Endothelial cell of umbilical vein (primary cell): ENCODE results near the gene C2orf42. TPM values are rescaled to one million over a fixed set of nuclear protein-coding genes. Genes with fewer than 3 reads are reported as not detected.

Experiments
- BruUV-seq: library from RNA; stranded (reverse); fragments of 400-500 nt; replicated peaks from 2 replicates; lab custom pipeline; 2021; lab: Mats Ljungman, UMichigan
- CTCF ChIA-PET: fragments of 300-600, 350-600 bp; sonication (Branson Sonifier 250); formaldehyde crosslinking; loops from one replicate; lab custom pipeline; 2021; ENCODE audit warnings: antibody characterized with exemption, inconsistent platforms; lab: Charles Lee
- POLR2A ChIA-PET: fragments of 300-600, 350-600 bp; sonication (Branson Sonifier 250); formaldehyde crosslinking; loops from one replicate; lab custom pipeline; 2021; ENCODE audit warnings: antibody characterized with exemption, inconsistent platforms; lab: Charles Lee
- DNase-seq: peaks from one replicate; pipeline ENCODE4 v3.0.0-alpha.2; 2011; ENCODE audit warnings: low read depth, low spot score
- FAIRE-seq: peaks from 2 replicates; lab custom pipeline; 2011; peaks lifted over from hg19 to GRCh38; lab: Jason Lieb, UNC
- H2AFZ ChIP-seq: 2 replicates; pipeline ENCODE4 v1.6.0; 2012; ENCODE audit warnings: low read depth, low read length, control low read depth, inconsistent platforms
- H3K27ac ChIP-seq: 2 replicates; pipeline ENCODE4 v1.5.1; 2011; ENCODE audit warnings: low read depth, mild to moderate bottlenecking, control low read depth, low read length, moderate library complexity; ENCODE audit not compliant: insufficient read depth
- H3K27me3 ChIP-seq, 2 experiments: 2 replicates each; pipeline versions ENCODE4 v1.6.0 to v1.6.1; 2011; ENCODE audit warnings: low read length in 2 of 2, mixed read lengths in 1 of 2; ENCODE audit not compliant: control insufficient read depth in 2 of 2, insufficient read depth in 2 of 2
- H3K36me3 ChIP-seq, 2 experiments: 2 replicates in 1 of 2; 3 replicates in 1 of 2; pipeline ENCODE4 v1.5.1; 2011; ENCODE audit warnings: low read length in 2 of 2, mild to moderate bottlenecking in 1 of 2, moderate library complexity in 1 of 2; ENCODE audit not compliant: control insufficient read depth in 2 of 2, insufficient read depth in 2 of 2; ENCODE audit errors: extremely low read depth in 1 of 2
- H3K4me1 ChIP-seq: 3 replicates; pipeline ENCODE4 v1.5.1; 2011; ENCODE audit warnings: mild to moderate bottlenecking, low read length; ENCODE audit not compliant: control insufficient read depth, insufficient read depth; ENCODE audit errors: extremely low read depth
- H3K4me2 ChIP-seq: 2 replicates; pipeline ENCODE4 v1.6.1; 2011; ENCODE audit warnings: low read length, control low read depth, mixed read lengths; ENCODE audit not compliant: insufficient read depth
- H3K4me3 ChIP-seq, 3 experiments: fragments of 200-600 bp in 1 of 3; sonication (generic), shearing (Covaris generic) in 1 of 3; replicated peaks in 1 of 3; 2 replicates each; pipeline ENCODE4 v1.5.1; 2011 to 2016; ENCODE audit warnings: control low read depth in 3 of 3, low read length in 3 of 3, mild to moderate bottlenecking in 2 of 3, inconsistent platforms in 1 of 3, low read depth in 1 of 3, moderate library complexity in 1 of 3; ENCODE audit not compliant: insufficient read depth in 1 of 3
- H3K79me2 ChIP-seq: 2 replicates; pipeline ENCODE4 v1.6.0; 2012; ENCODE audit warnings: low read length, inconsistent platforms; ENCODE audit not compliant: control insufficient read depth, insufficient read depth
- H3K9ac ChIP-seq: replicated peaks from 2 replicates; pipeline ENCODE3; 2011; ENCODE audit warnings: low read length, control low read depth; ENCODE audit not compliant: insufficient read depth; ENCODE audit errors: extremely low read depth
- H3K9me1 ChIP-seq: replicated peaks from 3 replicates; pipeline ENCODE4 v1.6.0; 2011; ENCODE audit warnings: mild to moderate bottlenecking, low read length; ENCODE audit not compliant: control insufficient read depth, insufficient read depth; ENCODE audit errors: extremely low read depth
- H3K9me3 ChIP-seq: replicated peaks from 2 replicates; pipeline ENCODE4 v1.5.1; 2012; ENCODE audit warnings: low read length, inconsistent platforms; ENCODE audit not compliant: control insufficient read depth, insufficient read depth
- H4K20me1 ChIP-seq: replicated peaks from 2 replicates; pipeline ENCODE3; 2011; ENCODE audit warnings: mild to moderate bottlenecking, low read length; ENCODE audit not compliant: control insufficient read depth, insufficient read depth; ENCODE audit errors: extremely low read depth
- EZH2 ChIP-seq: IDR thresholded peaks from 2 replicates; pipeline ENCODE4 v1.6.1; 2012; ENCODE audit warnings: borderline replicate concordance, low read depth, mild to moderate bottlenecking, moderate library complexity, low read length, inconsistent platforms; ENCODE audit not compliant: severe bottlenecking
- FOS ChIP-seq: IDR thresholded peaks from 2 replicates; pipeline ENCODE4 v1.6.1; 2011; ENCODE audit warnings: mild to moderate bottlenecking, low read length, moderate library complexity, borderline replicate concordance; ENCODE audit not compliant: insufficient read depth
- JUN ChIP-seq: IDR thresholded peaks from 2 replicates; pipeline ENCODE4 v1.6.1; 2011; ENCODE audit warnings: borderline replicate concordance, low read depth; ENCODE audit not compliant: insufficient read length, insufficient read depth
- MYC ChIP-seq: IDR thresholded peaks from one replicate; pipeline ENCODE4 v1.6.1; 2011; ENCODE audit warnings: mild to moderate bottlenecking, low read depth, low read length
- POLR2A ChIP-seq: IDR thresholded peaks from 2 replicates; pipeline ENCODE4 v1.6.1; 2012; ENCODE audit warnings: low read depth, mild to moderate bottlenecking, control low read depth, low read length
- POLR2AphosphoS5 ChIP-seq: IDR thresholded peaks from 2 replicates; pipeline ENCODE4 v1.6.1; 2012; ENCODE audit warnings: low read depth, mild to moderate bottlenecking, control low read depth, low read length, moderate library complexity; ENCODE audit not compliant: insufficient read depth
- dilution Hi-C: fragments of 300-500 bp; cut with MboI; formaldehyde crosslinking; loops from one replicate; pipeline ENCODE4 v1.15.0; 2019; ENCODE audit warnings: low sequenced_read_pairs; ENCODE audit not compliant: extremely low pct_ligation_motif_present
- intact Hi-C: fragments of 100-400 bp; cut with micrococcal nuclease; formaldehyde crosslinking; loops from one replicate; pipeline ENCODE4 v1.10.0; 2022
- polyA plus RNA-seq, 4 experiments: library from polyadenylated mRNA; depleted of rRNA in 3 of 4; stranded (reverse) in 3 of 4; unstranded in 1 of 4; fragments of >200 nt; gene quantifications; 2 replicates each; pipeline versions ENCODE4 v1.2.1 to v1.2.3, GENCODE V29; 2011 to 2012; ENCODE audit warnings: missing spikeins in 1 of 4
- total RNA-seq: library from RNA; stranded (reverse); gene quantifications from 2 replicates; pipeline ENCODE4 v1.2.3, GENCODE V29; 2021
- TF ChIP-seq, protein P1 (sequence below): IDR thresholded peaks from 2 replicates; pipeline ENCODE4 v1.6.1; 2011; ENCODE audit not compliant: insufficient read depth, insufficient read length
- TF ChIP-seq, protein P2 (sequence below), 2 donors: IDR thresholded peaks; 1 replicate in 1 of 2; 2 replicates in 1 of 2; pipeline ENCODE4 v1.5.1; 2011; ENCODE audit warnings: low read length in 2 of 2, mild to moderate bottlenecking in 2 of 2, moderate library complexity in 2 of 2, control low read depth in 1 of 2, inconsistent platforms in 1 of 2, low read depth in 1 of 2; ENCODE audit not compliant: insufficient read depth in 1 of 2; ENCODE audit errors: extremely low read depth in 1 of 2

Gene C2orf42
- total and polyA plus RNA-seq, 2 donors (not counting 3 experiments of a cell fraction or from before 2014, with no cell fraction given) = 7.9 to 13.1 TPM

GRCh38 chr2:70141902-70142589, 48.8 kb downstream of the C2orf42 start:
- Histone ChIP-seq H3K79me2 (no peaks in the 10 kb centered on the region), H3K4me2 (peak overlapping the region; percentile 64), H3K36me3 (no peaks in the 10 kb centered on the region), H3K9ac (peak overlapping the region; percentile 90), H4K20me1 (no peaks in the 10 kb centered on the region), H2AFZ (no peak overlapping the region), H3K27ac (peak overlapping the region; percentile 84), H3K27me3 (no peaks in the 10 kb centered on the region), H3K4me3 (peak overlapping the region; percentile 2 to 47 (median 47)), H3K4me1 (peaks cover 14% of the 10 kb centered on the region), H3K9me3 (no peaks in the 10 kb centered on the region), H3K9me1 (no peaks in the 10 kb centered on the region)
- DNase-seq = peak; percentile 61
- TF ChIP-seq, protein P1, sequence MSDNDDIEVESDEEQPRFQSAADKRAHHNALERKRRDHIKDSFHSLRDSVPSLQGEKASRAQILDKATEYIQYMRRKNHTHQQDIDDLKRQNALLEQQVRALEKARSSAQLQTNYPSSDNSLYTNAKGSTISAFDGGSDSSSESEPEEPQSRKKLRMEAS = peak; percentile 34
- TF ChIP-seq EZH2 (no peak), JUN (no peak), FOS (no peak), POLR2AphosphoS5 (peak; percentile 54), MYC (peak; percentile 88), POLR2A (peak; percentile 78)
- TF ChIP-seq, protein P2, sequence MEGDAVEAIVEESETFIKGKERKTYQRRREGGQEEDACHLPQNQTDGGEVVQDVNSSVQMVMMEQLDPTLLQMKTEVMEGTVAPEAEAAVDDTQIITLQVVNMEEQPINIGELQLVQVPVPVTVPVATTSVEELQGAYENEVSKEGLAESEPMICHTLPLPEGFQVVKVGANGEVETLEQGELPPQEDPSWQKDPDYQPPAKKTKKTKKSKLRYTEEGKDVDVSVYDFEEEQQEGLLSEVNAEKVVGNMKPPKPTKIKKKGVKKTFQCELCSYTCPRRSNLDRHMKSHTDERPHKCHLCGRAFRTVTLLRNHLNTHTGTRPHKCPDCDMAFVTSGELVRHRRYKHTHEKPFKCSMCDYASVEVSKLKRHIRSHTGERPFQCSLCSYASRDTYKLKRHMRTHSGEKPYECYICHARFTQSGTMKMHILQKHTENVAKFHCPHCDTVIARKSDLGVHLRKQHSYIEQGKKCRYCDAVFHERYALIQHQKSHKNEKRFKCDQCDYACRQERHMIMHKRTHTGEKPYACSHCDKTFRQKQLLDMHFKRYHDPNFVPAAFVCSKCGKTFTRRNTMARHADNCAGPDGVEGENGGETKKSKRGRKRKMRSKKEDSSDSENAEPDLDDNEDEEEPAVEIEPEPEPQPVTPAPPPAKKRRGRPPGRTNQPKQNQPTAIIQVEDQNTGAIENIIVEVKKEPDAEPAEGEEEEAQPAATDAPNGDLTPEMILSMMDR (IDR thresholded peaks at IDR 0.05; ENCODE audit: extremely low read depth in 1 of 2, insufficient read depth in 1 of 2, low read depth in 1 of 2, low read length in 2 of 2) = no peak
- FAIRE-seq = peak; percentile 4
- ChIA-PET POLR2A (interaction anchor here (0.9 to 2.6 kb wide), 8 partner anchors 9 to 230 kb away, joined by 3 to 13 read pairs (median 6); partner anchors contain the start of genes MXD1 and SNRPG), CTCF (interaction anchor here (1.0 to 3.6 kb wide), 8 partner anchors 9 to 417 kb away, joined by 3 to 18 read pairs (median 8); partner anchors contain the start of gene MXD1)
- BruUV-seq = no TSS peak
- dilution Hi-C loops (no loop called here), intact Hi-C loops (loop anchor here (1.0 to 5.0 kb wide), 7 partner anchors 9 to 1310 kb away; partner anchors contain the start of genes PCBP1, SNRPG and TIA1)
